ENCODE data around the gene KCTD18. TPM values are rescaled to one million over a fixed set of nuclear protein-coding genes. Genes with fewer than 3 reads are reported as not detected.

Gene KCTD18
- total RNA-seq, 1 experiment from 2014 or later = 14.7 TPM

GRCh38 chr2:200496696-200497095 is 13.2 kb downstream of the KCTD18 start:
- no peak overlapping the region for H3K4me3 ChIP-seq (ENCODE audit: low read depth in 2 of 2, low read length in 2 of 2)
- in situ Hi-C loops (cut with HindIII; ENCODE audit: low pct_unique_long_range_greater_than_20kb, low sequenced_read_pairs) = no loop called here
- DNase-seq (ENCODE audit: low read depth, low spot score) = no peak

GRCh38 chr2:200494048-200494447 is 15.8 kb downstream of the KCTD18 start:
- ChIA-PET POLR2A (no interaction called here), CTCF (no interaction called here)
- ATAC-seq (no peak), DNase-seq (ENCODE audit: low read depth, low spot score) (no peak)
- intact Hi-C loops (cut with micrococcal nuclease; ENCODE audit: unreplicated experiment) (no loop called here), in situ Hi-C loops (cut with HindIII; ENCODE audit: low pct_unique_long_range_greater_than_20kb, low sequenced_read_pairs) (no loop called here)
- TF ChIP-seq POLR2AphosphoS5 (IDR thresholded peaks at IDR 0.05; ENCODE audit: low read depth, low read length) (no peak), CTCF (IDR thresholded peaks at IDR 0.05) (no peak), TCF7L2 (IDR thresholded peaks at IDR 0.05; ENCODE audit: low read depth, low read length) (no peak), SIN3A (IDR thresholded peaks at IDR 0.05; ENCODE audit: borderline replicate concordance, insufficient read depth, low read depth, low read length) (no peak)
- TF ChIP-seq, protein P1, sequence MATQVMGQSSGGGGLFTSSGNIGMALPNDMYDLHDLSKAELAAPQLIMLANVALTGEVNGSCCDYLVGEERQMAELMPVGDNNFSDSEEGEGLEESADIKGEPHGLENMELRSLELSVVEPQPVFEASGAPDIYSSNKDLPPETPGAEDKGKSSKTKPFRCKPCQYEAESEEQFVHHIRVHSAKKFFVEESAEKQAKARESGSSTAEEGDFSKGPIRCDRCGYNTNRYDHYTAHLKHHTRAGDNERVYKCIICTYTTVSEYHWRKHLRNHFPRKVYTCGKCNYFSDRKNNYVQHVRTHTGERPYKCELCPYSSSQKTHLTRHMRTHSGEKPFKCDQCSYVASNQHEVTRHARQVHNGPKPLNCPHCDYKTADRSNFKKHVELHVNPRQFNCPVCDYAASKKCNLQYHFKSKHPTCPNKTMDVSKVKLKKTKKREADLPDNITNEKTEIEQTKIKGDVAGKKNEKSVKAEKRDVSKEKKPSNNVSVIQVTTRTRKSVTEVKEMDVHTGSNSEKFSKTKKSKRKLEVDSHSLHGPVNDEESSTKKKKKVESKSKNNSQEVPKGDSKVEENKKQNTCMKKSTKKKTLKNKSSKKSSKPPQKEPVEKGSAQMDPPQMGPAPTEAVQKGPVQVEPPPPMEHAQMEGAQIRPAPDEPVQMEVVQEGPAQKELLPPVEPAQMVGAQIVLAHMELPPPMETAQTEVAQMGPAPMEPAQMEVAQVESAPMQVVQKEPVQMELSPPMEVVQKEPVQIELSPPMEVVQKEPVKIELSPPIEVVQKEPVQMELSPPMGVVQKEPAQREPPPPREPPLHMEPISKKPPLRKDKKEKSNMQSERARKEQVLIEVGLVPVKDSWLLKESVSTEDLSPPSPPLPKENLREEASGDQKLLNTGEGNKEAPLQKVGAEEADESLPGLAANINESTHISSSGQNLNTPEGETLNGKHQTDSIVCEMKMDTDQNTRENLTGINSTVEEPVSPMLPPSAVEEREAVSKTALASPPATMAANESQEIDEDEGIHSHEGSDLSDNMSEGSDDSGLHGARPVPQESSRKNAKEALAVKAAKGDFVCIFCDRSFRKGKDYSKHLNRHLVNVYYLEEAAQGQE (IDR thresholded peaks at IDR 0.05; ENCODE audit: insufficient read depth in 1 of 2, low read depth in 2 of 2, low read length in 1 of 2) = no peak
- no peak overlapping the region for H3K4me3 ChIP-seq (ENCODE audit: low read depth in 2 of 2, low read length in 2 of 2)
- no TSS peak for BruUV-seq (replicated peaks)
- peaks cover under 1% of the 10 kb centered on the region; the same call in 1 of the 2 replicates for H3K36me3 ChIP-seq (ENCODE audit: control insufficient read depth, insufficient read depth, low read length)
- no peaks in the 10 kb centered on the region for H3K27me3 ChIP-seq (ENCODE audit: control insufficient read depth, insufficient read depth, low read length)
- no peaks in the 10 kb centered on the region for H3K4me1 ChIP-seq (ENCODE audit: control insufficient read depth, insufficient read depth, low read length)
- H3K9me3 ChIP-seq (ENCODE audit: control insufficient read depth, insufficient read depth, low read depth, low read length) = no peaks in the 10 kb centered on the region
- H3K27ac ChIP-seq (ENCODE audit: low read length) = no peak overlapping the region

More at GRCh38 chr2:200496696-200497095, 13.2 kb downstream of the KCTD18 start:
- Histone ChIP-seq H3K9me3 (ENCODE audit: control insufficient read depth, insufficient read depth, low read depth, low read length) (no peaks in the 10 kb centered on the region), H3K4me1 (ENCODE audit: control insufficient read depth, insufficient read depth, low read length) (no peaks in the 10 kb centered on the region), H3K36me3 (ENCODE audit: control insufficient read depth, insufficient read depth, low read length) (no peaks in the 10 kb centered on the region), H3K27me3 (ENCODE audit: control insufficient read depth, insufficient read depth, low read length) (no peaks in the 10 kb centered on the region), H3K27ac (ENCODE audit: low read length) (no peak overlapping the region)
- ChIA-PET POLR2A (no interaction called here), CTCF (no interaction called here)
- TF ChIP-seq, protein P1 (IDR thresholded peaks at IDR 0.05; ENCODE audit: insufficient read depth in 1 of 2, low read depth in 2 of 2, low read length in 1 of 2) = no peak
- TF ChIP-seq TCF7L2 (IDR thresholded peaks at IDR 0.05; ENCODE audit: low read depth, low read length) (no peak), POLR2AphosphoS5 (IDR thresholded peaks at IDR 0.05; ENCODE audit: low read depth, low read length) (no peak), CTCF (IDR thresholded peaks at IDR 0.05) (no peak), SIN3A (IDR thresholded peaks at IDR 0.05; ENCODE audit: borderline replicate concordance, insufficient read depth, low read depth, low read length) (no peak)
- intact Hi-C loops (cut with micrococcal nuclease; ENCODE audit: unreplicated experiment) = no loop called here
- no peak for ATAC-seq
- no TSS peak for BruUV-seq (replicated peaks)

All from Panc1 (cell line).